Measurements from ENCODE around the gene PAX5.
A peak's percentile ranks its signal among the peaks of the same experiment; 100 is the strongest.

Gene PAX5

GRCh38 chr9:36858805-36859375 is 175.2 kb downstream of the PAX5 start:
- no peak for DNase-seq (ENCODE audit: low read depth)

DNA sequence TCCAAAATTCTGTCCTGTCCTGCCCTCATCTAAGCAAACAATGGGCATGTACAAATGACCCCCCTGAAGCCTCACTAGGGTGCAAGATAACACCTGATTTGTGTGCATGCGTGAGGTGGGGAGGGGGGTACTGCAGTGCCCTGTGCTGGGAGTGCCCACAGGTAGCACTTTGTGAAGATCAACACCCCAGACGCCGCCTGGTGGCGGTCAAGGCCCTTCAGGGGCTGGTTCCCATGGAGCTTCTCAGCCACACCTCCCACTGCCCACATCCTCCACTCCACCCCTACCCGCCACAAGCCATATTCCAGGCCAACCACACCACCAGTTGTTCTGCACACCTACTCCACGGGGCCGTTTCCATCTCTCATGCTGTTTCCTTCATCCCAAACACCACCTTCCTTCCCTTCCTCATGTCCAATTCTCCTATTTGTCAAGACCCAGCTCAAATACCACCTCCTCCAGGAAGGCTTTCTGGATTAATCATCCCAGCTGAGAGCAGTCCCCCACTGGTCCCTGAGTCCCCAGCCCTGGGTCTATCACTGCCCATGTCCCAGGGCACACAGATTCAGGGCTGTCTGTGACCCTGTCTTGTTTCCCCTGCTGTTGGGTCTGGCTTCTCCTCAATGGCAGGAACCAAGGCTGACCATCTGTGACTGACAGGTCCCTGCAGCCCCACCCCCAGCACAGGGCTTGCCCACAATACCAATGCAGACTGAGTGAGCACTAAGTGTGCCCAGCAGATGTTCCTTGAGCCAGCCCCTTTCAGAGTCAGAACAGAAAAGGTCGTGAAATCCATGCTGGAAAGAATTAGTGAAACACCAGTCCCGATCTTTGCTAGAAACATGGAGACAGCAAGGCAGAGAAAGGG is 178.4 kb downstream of the PAX5 start:
- DNase-seq (ENCODE audit: low read depth) = peak; percentile 54

GRCh38 chr9:36854751-36855150 is 179.3 kb downstream of the PAX5 start:
- DNase-seq (ENCODE audit: low read depth) = no peak

DNA sequence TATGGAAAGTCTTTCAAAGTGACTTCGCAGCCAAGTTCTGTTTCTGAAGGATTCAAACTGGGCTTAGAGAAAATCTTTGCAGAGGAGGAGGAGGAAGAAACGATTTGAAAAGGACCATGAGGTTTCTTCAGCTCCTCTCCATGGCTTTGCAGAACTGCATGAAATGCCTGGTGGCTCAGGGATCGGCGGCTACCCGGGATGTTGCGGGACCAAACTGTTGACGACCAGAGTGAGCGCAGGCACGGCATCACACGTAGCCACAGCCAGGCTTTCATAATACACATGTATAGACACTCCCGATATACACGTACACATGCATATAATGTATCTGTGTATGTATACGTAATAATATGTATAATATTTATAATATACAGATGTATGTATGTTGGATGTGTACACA is 180.0 kb downstream of the PAX5 start:
- DNase-seq (ENCODE audit: low read depth) = no peak

GRCh38 chr9:36853233-36853632 is 180.8 kb downstream of the PAX5 start:
- no peak for DNase-seq (ENCODE audit: low read depth)

DNA sequence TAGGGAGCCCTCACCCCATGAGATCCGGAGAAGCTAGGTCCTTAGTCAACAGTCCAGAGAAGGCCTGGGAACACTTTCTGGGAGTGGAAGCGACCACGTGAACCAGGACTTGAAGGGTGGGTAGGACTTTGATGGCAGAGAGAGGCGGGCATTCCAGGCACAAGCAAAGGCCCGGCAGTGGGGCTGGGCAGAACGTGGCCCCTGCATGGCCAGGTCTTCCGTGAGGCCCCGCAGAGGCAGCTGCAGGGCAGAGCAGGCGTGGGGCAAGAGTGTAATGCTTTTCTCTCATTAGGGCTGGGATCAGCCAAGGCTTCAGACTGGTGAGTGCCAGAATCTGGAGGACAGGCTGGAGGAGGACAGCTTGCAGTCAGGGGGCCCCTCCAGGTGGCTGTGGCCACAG is 184.1 kb downstream of the PAX5 start:
- DNase-seq (ENCODE audit: low read depth) = no peak

GRCh38 chr9:36848946-36849345 is 185.1 kb downstream of the PAX5 start:
- DNase-seq (ENCODE audit: low read depth) = no peak

DNA sequence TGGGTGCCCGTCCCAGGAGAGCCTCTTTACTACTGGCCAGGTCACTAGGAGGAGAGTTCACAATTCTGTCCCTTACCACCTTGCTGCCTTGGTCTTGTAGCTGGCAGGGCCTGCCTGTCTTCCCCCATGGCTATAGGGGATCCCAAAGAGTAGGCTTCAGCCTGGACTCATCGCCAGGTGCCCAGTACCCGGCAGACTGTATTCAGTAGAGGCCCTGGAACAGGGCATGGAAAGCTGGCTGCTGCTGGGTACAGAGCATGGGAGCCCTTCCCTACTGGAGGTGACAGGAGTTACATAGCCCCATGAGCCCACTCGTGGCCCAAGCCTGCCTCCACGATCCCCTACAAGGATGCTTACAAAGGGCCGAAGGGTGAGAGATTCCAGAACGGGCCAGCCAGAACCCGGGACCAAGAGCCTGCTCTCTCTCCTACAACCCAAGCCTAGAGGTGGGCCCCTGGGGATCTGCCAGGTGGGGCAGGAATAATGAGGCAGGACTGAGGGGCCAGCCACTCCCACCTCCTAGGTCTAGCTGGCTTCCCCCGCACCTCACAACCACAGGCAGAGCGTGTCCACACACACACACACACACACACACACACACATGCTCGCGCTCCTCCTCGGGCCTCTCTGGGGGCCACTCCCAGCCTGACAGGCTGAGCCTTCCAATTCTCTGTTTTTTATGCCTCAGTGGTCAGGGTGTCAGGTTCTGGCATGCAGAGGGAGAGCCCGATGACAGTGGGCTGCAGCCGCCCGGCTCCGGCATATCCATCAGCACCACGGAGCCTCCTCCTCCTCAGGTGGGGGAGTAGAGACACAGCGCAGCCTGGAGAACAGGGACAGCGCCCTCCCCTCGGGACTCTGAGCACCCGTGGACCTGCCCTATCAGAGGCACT is 186.0 kb downstream of the PAX5 start:
- DNase-seq (ENCODE audit: low read depth) = no peak

DNA sequence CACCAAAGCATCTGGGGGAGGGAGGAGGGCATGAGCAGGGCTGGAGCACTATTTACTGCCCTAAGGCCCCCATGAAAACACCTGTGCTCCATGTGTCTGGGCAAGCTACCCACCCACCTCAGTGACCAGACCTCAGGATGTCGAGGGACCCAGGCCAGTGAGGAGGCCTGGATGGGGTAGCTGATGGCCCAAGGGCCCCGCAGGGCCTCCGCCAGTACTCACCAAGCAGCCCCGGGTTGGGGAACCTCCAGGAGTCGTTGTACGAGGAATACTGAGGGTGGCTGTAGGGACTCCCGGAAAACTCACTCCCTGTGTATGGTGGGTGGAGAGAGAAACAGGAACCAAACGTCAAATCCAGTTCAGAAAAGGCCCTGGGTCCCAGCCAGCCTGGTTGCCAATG is 187.4 kb downstream of the PAX5 start:
- no peak for DNase-seq (ENCODE audit: low read depth)

GRCh38 chr9:36845844-36846243 is 188.2 kb downstream of the PAX5 start:
- no peak for DNase-seq (ENCODE audit: low read depth)

GRCh38 chr9:36844961-36845360 is 189.1 kb downstream of the PAX5 start:
- no peak for DNase-seq (ENCODE audit: low read depth)

DNA sequence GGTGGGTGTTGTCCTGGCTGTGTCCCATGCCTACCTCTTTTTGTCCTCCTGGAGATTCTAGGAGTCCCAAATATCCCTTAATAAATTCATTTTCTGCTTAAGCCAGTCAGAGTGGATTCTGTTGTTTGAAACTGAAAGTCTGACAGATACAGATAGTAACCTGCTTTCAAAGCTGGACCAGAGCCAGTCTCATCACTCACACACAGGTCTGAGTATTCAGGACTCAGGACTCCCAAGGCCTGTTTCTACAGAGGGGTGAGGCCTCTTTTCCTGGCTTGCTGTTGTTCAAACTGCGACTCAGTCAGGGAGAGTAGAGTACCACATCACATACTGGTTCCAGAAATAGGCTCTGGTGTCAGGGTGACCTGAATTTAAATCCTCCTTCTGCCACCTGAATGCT is 190.1 kb downstream of the PAX5 start:
- DNase-seq (ENCODE audit: low read depth) = no peak

- DNase-seq (ENCODE audit: low read depth) = no peak
Observed at GRCh38 chr9:36842560-36843530, 191.2 kb downstream of the PAX5 start.

DNA sequence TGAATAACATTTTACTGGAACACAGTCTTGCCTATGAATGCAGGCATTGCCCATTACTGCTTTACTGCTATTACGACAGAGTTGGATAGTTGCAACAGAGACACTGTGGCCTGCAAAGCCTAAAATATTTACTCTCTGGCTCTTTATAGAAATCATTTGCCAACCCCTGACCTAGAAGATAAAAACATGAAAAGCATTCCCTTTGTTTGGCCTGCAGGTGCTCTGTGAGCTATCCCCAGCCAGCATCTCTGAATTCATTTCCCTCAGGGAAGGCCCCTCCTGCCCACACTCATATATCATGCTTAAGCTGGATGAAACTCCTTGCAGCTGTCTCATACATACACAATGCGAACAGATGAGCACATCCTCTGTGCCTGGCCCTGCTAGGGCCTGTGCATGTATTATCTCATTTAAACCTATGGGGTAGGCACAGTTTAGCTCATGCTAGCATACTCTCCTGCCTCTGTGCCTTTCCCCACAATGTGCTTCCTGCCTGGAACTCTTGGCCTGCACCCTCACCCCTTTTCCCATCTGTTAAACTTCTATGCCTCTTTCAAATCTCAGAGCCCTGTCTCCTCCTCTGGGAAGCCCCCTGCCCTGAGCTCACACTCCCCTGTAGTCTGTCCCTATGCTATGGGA is 193.1 kb downstream of the PAX5 start:
- no peak for DNase-seq (ENCODE audit: low read depth)

DNA sequence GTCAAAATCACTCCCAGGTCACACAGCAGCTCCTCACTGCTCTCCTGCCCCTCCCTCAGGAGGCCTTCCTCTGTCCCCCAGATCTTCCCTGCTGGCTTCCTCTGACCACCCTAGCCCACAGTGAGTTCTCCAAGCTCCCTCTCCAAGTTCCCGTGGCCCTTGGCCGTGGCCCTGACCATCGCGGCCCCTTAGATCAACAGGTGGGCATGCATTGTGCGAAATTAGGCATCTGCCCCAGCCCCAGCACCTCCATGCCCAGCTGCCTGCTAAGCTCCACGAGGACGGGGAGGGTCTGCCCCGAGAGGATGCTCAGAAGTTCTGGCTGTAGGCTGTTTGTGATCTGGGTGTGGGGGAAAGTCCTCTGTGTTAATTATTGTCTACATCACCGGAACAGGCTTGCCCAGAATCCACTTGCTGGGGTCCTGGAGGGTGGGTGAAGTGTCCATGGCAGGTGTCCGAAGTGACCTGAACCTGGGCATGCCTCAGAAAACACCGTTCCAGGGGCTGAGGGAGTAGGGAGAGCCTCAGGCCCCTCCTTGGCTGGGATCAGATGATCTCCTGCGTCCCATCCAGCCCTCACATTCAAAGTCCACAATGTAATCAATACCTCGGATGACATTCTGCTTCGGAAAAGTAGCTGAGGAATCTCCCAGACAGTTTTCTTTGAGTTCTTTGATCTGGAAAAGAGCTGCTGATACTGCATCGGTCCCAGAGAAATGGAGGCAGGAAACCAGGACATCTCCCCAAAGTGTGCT is 194.8 kb downstream of the PAX5 start:
- no peak for DNase-seq (ENCODE audit: low read depth)

DNA sequence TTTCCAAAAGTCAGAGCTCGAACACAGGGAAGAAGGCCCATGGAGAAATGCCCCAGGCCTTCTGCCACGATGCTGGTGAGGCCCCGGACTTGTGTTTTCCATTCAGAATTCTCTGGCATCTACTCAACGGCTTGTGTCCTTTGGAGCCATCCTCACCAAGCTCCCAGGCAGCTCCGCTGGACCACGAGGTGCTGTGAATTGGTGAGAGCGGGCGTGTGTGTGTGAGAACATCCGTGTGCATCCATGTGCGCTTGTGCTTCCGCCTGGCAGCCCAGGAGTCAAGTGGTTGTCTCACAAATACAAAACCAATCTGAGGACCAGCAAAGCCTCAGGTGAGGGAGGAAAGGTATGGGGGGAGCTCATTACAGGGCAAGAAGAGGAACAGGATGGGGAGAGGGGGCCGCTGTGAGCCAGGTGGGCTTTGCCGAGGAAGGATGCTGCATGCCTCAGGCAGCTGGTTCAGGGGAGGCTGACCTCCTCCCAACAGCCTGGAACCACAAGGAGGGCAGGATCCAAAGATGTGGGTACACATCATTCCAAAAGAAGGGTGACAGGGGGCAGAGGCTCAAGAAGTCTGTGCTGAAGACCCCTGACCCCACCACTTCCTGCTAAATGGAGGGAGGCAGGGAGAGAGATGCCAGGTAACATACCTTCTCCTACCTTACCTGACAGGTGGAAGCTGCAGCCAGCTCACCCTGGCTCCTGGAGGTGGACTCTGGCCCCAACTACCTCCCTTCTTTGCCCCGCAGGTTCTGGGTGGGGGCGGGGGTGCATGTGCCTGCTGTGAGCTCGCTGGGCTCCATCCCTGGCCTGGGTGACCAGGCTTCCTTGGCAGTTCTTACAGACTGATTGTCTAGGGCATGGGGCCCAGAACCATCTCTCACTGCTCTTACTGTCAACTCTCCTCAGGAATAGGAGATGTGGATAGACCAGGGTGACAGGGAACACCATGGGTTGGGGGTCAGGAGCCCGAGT is 196.3 kb downstream of the PAX5 start:
- no peak for DNase-seq (ENCODE audit: low read depth)

- no peak for DNase-seq (ENCODE audit: low read depth)
Observed at GRCh38 chr9:36836486-36836885, 197.6 kb downstream of the PAX5 start.

DNA sequence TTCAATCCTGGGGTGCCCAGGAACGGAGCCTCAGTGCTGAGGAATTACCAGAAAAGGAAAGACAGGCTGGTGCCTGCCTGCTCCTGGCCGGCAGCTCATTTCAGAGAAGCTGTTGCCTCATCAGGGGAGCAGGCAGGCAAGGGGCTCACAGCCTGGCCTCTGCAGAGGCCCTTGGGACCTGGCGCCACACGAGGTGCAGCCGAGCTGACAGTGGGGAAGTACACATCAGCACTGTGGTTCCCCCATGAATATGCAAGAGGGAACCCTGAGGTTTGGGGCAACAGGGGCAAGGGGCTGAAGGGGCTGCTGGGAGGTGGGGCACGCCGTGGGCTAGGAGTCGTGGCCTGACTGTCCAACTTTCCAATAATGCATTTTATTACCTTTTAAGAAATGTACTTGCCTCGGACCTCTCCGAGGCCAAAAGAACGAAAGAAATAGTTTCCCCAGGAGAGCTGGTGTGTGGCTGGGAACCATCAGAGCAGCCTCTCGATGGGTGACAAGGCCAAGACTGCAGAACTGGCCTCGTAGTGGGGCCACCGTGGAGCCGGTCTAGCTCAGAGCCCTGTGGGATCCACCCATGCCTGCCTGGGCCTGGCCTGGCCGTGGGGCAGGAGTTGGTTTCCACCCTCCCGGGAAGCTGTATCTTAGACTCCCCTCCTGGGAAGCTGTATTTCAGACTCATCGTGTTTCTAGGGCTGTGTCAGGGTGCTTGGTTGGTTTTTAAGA is 198.6 kb downstream of the PAX5 start:
- no peak for DNase-seq (ENCODE audit: low read depth)
